Suprapubic skin (tissue), 4 donors: ENCODE results near the gene PYGO2. TPM values are rescaled to one million over a fixed set of nuclear protein-coding genes. Genes with fewer than 3 reads are reported as not detected.

Source experiments
- DNase-seq, 2 donors: peaks; one replicate each; pipeline ENCODE4 v3.0.0-alpha.2; 2019; ENCODE audit warnings: low spot score in 2 of 2
- H3K27ac ChIP-seq: fragments of 200-600 bp; sonication (generic); one replicate; pipeline ENCODE4 v1.5.1; 2019
- H3K27me3 ChIP-seq: fragments of 200-600 bp; sonication (generic); one replicate; pipeline ENCODE4 v1.5.1; 2019
- H3K36me3 ChIP-seq: fragments of 200-600 bp; sonication (generic); one replicate; pipeline ENCODE4 v1.5.1; 2019
- H3K4me1 ChIP-seq: fragments of 200-600 bp; sonication (generic); one replicate; pipeline ENCODE4 v1.5.1; 2019
- H3K4me3 ChIP-seq: fragments of 200-600 bp; sonication (generic); one replicate; pipeline ENCODE4 v1.5.1; 2019; ENCODE audit warnings: mild to moderate bottlenecking
- H3K9me3 ChIP-seq: fragments of 200-600 bp; sonication (generic); one replicate; pipeline ENCODE4 v1.5.1; 2019
- EP300 ChIP-seq: sonication (generic); formaldehyde crosslinking; IDR thresholded peaks from one replicate; pipeline ENCODE4 v1.6.1; 2017; ENCODE audit warnings: antibody characterized with exemption
- POLR2A ChIP-seq, 2 donors: fragments of 450-650 bp; IDR thresholded peaks; one replicate each; pipeline ENCODE4 v1.6.1; 2017; ENCODE audit warnings: antibody characterized with exemption in 2 of 2, mild to moderate bottlenecking in 2 of 2, moderate library complexity in 2 of 2
- POLR2AphosphoS5 ChIP-seq, 3 donors: sonication (generic); formaldehyde crosslinking; IDR thresholded peaks; one replicate each; pipeline ENCODE4 v1.6.1; 2017; ENCODE audit warnings: antibody characterized with exemption in 3 of 3
- WGBS: methylation state at CpG from one replicate; pipeline ENCODE4 v1.1.5; 2018; 5-methylcytosine and 5-hydroxymethylcytosine counted together
- total RNA-seq, 4 donors: library from RNA; depleted of rRNA; stranded (reverse); fragments of >200 nt; gene quantifications; one replicate each; pipeline ENCODE4 v1.1.0, GENCODE V29; 2016
- TF ChIP-seq, protein P1 (sequence below), 2 donors: fragments of 200-600 bp in 1 of 2; fragments of 450-650 bp in 1 of 2; sonication (generic) in 1 of 2; IDR thresholded peaks; one replicate each; pipeline ENCODE4 v1.5.1; 2016 to 2019; ENCODE audit warnings: antibody characterized with exemption in 2 of 2, mild to moderate bottlenecking in 1 of 2, moderate library complexity in 1 of 2

PYGO2 gene
- total RNA-seq, 4 donors from 2014 or later: 34.2 to 46.7 (median 35.3) TPM

DNA sequence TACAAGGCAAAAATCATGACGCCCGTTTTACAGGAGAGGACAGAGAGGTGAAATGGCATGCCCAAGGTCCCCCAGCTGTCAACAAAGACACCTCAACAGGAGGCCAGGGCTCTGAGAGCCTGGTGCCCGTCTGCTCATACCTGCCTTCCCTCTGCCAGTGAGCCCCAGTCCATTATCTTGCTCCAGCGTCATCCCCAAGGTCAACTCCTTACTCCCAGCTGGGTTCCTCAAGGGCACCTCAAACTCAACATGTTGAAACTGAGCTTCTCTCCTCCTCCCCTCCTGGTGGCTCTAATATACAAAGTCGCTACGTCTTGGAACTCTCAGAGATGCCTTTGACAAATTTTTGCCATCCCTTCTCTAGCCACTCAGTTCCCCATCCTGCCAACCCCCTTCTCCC lies 8.9 kb downstream of the PYGO2 start:
- Histone ChIP-seq H3K27me3 (no peaks in the 10 kb centered on the region), H3K27ac (no peak overlapping the region), H3K4me3 (no peak overlapping the region), H3K36me3 (peaks cover 26% of the 10 kb centered on the region), H3K9me3 (no peaks in the 10 kb centered on the region), H3K4me1 (peaks cover 47% of the 10 kb centered on the region)
- no peak for DNase-seq
- no peak for TF ChIP-seq POLR2AphosphoS5 (IDR thresholded peaks at IDR 0.05)
- no peak for TF ChIP-seq EP300
- TF ChIP-seq, protein P1, sequence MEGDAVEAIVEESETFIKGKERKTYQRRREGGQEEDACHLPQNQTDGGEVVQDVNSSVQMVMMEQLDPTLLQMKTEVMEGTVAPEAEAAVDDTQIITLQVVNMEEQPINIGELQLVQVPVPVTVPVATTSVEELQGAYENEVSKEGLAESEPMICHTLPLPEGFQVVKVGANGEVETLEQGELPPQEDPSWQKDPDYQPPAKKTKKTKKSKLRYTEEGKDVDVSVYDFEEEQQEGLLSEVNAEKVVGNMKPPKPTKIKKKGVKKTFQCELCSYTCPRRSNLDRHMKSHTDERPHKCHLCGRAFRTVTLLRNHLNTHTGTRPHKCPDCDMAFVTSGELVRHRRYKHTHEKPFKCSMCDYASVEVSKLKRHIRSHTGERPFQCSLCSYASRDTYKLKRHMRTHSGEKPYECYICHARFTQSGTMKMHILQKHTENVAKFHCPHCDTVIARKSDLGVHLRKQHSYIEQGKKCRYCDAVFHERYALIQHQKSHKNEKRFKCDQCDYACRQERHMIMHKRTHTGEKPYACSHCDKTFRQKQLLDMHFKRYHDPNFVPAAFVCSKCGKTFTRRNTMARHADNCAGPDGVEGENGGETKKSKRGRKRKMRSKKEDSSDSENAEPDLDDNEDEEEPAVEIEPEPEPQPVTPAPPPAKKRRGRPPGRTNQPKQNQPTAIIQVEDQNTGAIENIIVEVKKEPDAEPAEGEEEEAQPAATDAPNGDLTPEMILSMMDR (IDR thresholded peaks at IDR 0.05): no peak
- TF ChIP-seq POLR2A (IDR thresholded peaks at IDR 0.05): no peak
- 91% methylated on average over 6 of the region's 6 CpGs for WGBS

DNA sequence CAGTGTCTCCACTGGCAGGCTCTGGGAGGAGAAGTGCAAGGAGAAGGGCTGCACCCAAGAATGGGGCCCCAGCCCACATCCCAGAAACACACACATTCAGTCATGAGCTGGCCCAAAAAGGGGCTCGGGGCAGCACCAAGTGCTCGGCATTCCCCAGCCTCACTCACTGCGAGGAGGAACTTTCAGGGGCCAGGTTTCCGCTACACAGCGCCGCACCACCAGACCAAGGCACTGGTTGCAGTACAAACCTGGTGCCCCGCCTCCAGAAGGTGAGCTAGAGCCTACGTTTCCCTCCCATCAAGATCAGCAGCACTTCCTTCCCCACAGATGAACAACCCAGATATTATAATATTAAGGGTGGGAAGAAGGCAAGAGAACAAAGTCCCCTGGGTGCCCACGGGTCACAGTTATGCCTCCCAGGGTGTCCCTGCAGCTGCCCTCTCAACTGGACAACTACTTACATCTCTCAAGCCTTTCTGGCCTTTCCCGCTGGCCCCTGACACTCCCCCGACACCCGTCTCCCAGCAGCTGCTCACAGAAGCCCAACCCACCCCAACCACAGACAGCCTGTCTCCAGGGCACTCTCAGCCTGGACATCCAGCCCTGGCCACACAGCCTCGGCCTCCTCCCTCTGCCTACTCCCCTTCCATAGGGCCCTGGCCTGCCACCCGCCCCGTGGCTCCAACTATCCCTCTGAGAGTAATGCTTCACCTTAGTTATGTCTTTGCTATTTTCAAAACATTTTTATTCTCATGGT lies 9.5 kb downstream of the PYGO2 start:
- H3K4me1 ChIP-seq: peaks cover 42% of the 10 kb centered on the region
- H3K36me3 ChIP-seq: peaks cover 31% of the 10 kb centered on the region
- H3K4me3 ChIP-seq: no peak overlapping the region
- H3K9me3 ChIP-seq: no peaks in the 10 kb centered on the region
- DNase-seq: no peak
- 67% methylated on average over 15 of the region's 15 CpGs for WGBS
- no peak for TF ChIP-seq POLR2AphosphoS5 (IDR thresholded peaks at IDR 0.05)
- no peak for TF ChIP-seq EP300
- TF ChIP-seq, protein P1 (IDR thresholded peaks at IDR 0.05): no peak
- no peak for TF ChIP-seq POLR2A (IDR thresholded peaks at IDR 0.05)
- no peaks in the 10 kb centered on the region for H3K27me3 ChIP-seq
- no peak overlapping the region for H3K27ac ChIP-seq

DNA sequence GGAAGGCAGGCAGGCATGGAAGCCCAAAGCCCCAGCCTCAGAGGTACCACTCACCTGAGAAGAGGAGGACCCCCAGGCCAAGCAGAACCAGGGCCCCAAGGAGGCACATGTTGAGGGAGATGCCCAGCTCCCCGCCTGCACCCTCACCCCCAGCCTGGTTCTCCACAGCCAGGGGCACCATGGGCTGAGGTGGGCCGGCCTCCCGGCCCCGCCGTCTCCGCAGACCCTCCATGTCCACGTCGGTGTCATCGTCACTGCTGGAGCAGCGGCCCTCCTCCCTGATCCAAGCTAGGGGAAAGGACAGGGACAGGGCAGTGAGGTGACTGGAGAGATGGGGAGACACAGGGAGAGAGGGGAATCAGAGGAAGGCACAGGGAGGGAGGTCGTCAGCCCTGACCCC lies 13.5 kb downstream of the PYGO2 start:
- no peaks in the 10 kb centered on the region for H3K9me3 ChIP-seq
- H3K27ac ChIP-seq: no peak overlapping the region
- H3K27me3 ChIP-seq: no peaks in the 10 kb centered on the region
- H3K4me3 ChIP-seq: no peak overlapping the region
- DNase-seq: no peak
- H3K4me1 ChIP-seq: peaks cover 23% of the 10 kb centered on the region
- H3K36me3 ChIP-seq: peaks cover 54% of the 10 kb centered on the region
- WGBS: 97% methylated on average over 11 of the region's 11 CpGs
- TF ChIP-seq POLR2AphosphoS5 (IDR thresholded peaks at IDR 0.05): no peak
- TF ChIP-seq, protein P1 (IDR thresholded peaks at IDR 0.05): no peak
- no peak for TF ChIP-seq POLR2A (IDR thresholded peaks at IDR 0.05)
- TF ChIP-seq EP300: no peak

DNA sequence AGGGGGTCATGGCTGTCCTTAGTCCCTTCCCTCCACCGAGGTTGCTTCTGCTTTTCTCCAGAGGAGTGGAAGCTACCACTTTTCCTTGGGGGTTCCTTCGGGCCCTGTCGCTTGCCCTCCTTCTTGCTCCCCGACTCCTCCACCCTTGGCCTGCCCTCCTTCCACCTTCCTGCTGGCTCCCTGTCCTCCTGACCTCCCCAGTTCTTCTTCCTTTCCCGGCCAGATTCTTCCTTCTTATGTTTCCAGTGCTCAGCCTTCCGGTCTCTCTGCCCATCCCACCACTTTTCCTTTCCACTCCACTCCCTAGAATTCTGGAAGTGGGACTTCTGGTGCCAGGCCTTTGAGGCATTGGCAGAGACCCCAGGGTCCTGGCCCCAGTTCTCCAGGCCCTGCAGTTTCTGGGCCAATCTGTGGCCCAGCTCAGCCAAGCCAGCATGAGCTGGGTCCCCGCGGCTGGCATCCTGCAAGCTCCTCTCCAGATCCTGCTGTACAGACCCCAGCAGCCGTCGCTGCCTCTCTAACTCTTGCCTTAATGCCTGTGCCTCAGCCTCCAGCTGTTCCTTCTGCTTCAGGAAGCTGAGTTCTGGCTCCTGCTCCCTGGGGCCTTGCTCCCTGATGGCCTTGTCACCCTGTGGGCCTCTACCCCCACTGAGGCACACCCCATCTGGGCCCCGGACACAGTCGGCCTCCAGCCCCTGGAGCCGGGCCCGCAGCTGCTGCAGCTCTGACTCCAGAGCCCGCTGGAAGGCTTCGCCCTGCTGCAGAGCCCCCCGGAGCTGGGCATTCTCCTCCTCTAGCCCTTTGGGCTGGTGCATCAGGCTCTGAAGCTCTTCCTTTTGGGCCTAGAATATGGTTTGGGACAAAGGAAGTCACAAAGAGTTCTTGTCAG lies 15.4 kb downstream of the PYGO2 start:
- Histone ChIP-seq H3K9me3 (no peaks in the 10 kb centered on the region), H3K4me3 (no peak overlapping the region), H3K27ac (no peak overlapping the region), H3K27me3 (no peaks in the 10 kb centered on the region), H3K36me3 (peaks cover 50% of the 10 kb centered on the region), H3K4me1 (peaks cover 35% of the 10 kb centered on the region)
- DNase-seq: no peak
- WGBS: 64% methylated on average over 14 of the region's 17 CpGs
- TF ChIP-seq POLR2A (IDR thresholded peaks at IDR 0.05): no peak
- TF ChIP-seq, protein P1 (IDR thresholded peaks at IDR 0.05): no peak
- no peak for TF ChIP-seq EP300
- no peak for TF ChIP-seq POLR2AphosphoS5 (IDR thresholded peaks at IDR 0.05)
